GM18907 (cell line): ENCODE data around the gene KCNH1.

Experiments
- ATAC-seq: cut with Tn5 transposase; IDR thresholded peaks from one replicate; pipeline ENCODE4 v1.9.1; 2021; ENCODE audit warnings: mild to moderate bottlenecking, moderate library complexity; ENCODE audit not compliant: unreplicated experiment

Gene KCNH1

GRCh38 chr1:210883821-210884220 is 250.1 kb downstream of the KCNH1 start:
- ATAC-seq, result no peak

- no peak for ATAC-seq
Measured at GRCh38 chr1:210882414-210883221, 251.3 kb downstream of the KCNH1 start.

GRCh38 chr1:210878564-210878963 is 255.4 kb downstream of the KCNH1 start:
- no peak for ATAC-seq

- no peak for ATAC-seq
Measured at GRCh38 chr1:210876275-210876674, 257.7 kb downstream of the KCNH1 start.

- ATAC-seq, result no peak
Measured at GRCh38 chr1:210866532-210866931, 267.4 kb downstream of the KCNH1 start.

GRCh38 chr1:210857705-210858104 is 276.2 kb downstream of the KCNH1 start:
- no peak for ATAC-seq

- ATAC-seq, result no peak
Measured at GRCh38 chr1:210857146-210857663, 276.7 kb downstream of the KCNH1 start.

GRCh38 chr1:210855440-210855839 is 278.5 kb downstream of the KCNH1 start:
- no peak for ATAC-seq

- ATAC-seq, result no peak
Measured at GRCh38 chr1:210853276-210853675, 280.7 kb downstream of the KCNH1 start.

- no peak for ATAC-seq
Measured at GRCh38 chr1:210850556-210850955, 283.4 kb downstream of the KCNH1 start.

GRCh38 chr1:210848474-210848873 is 285.5 kb downstream of the KCNH1 start:
- ATAC-seq, result no peak

- no peak for ATAC-seq
Measured at GRCh38 chr1:210841926-210842625, 291.9 kb downstream of the KCNH1 start.

GRCh38 chr1:210830034-210831028 is 303.6 kb downstream of the KCNH1 start:
- ATAC-seq, result no peak

GRCh38 chr1:210828996-210829596 is 304.9 kb downstream of the KCNH1 start:
- ATAC-seq, result no peak

GRCh38 chr1:210827481-210827880 is 306.5 kb downstream of the KCNH1 start:
- no peak for ATAC-seq

GRCh38 chr1:210826686-210827085 is 307.3 kb downstream of the KCNH1 start:
- no peak for ATAC-seq

- ATAC-seq, result no peak
Measured at GRCh38 chr1:210822932-210823331, 311.0 kb downstream of the KCNH1 start.

GRCh38 chr1:210822241-210822640 is 311.7 kb downstream of the KCNH1 start:
- no peak for ATAC-seq

- no peak for ATAC-seq
Measured at GRCh38 chr1:210821615-210822014, 312.3 kb downstream of the KCNH1 start.

- ATAC-seq, result no peak
Measured at GRCh38 chr1:210819266-210819665, 314.7 kb downstream of the KCNH1 start.
